Endothelial cell of umbilical vein (primary cell): ENCODE results near the gene SORT1. TPM values are rescaled to one million over a fixed set of nuclear protein-coding genes. Genes with fewer than 3 reads are reported as not detected.
"Not testable (repeated sequence)": the region's sequence is repeated elsewhere in the genome, so short reads cannot be mapped to it uniquely, and the experiment has no call there.

Source experiments
- BruUV-seq: library from RNA; stranded (reverse); fragments of 400-500 nt; replicated peaks from 2 replicates; lab custom pipeline; 2021; lab: Mats Ljungman, UMichigan
- CTCF ChIA-PET: fragments of 300-600, 350-600 bp; sonication (Branson Sonifier 250); formaldehyde crosslinking; loops from one replicate; lab custom pipeline; 2021; ENCODE audit warnings: antibody characterized with exemption, inconsistent platforms; lab: Charles Lee
- POLR2A ChIA-PET: fragments of 300-600, 350-600 bp; sonication (Branson Sonifier 250); formaldehyde crosslinking; loops from one replicate; lab custom pipeline; 2021; ENCODE audit warnings: antibody characterized with exemption, inconsistent platforms; lab: Charles Lee
- DNase-seq: peaks from one replicate; pipeline ENCODE4 v3.0.0-alpha.2; 2011; ENCODE audit warnings: low read depth, low spot score
- FAIRE-seq: peaks from 2 replicates; lab custom pipeline; 2011; peaks lifted over from hg19 to GRCh38; lab: Jason Lieb, UNC
- H2AFZ ChIP-seq: 2 replicates; pipeline ENCODE4 v1.6.0; 2012; ENCODE audit warnings: low read depth, low read length, control low read depth, inconsistent platforms
- H3K27ac ChIP-seq: 2 replicates; pipeline ENCODE4 v1.5.1; 2011; ENCODE audit warnings: low read depth, mild to moderate bottlenecking, control low read depth, low read length, moderate library complexity; ENCODE audit not compliant: insufficient read depth
- H3K27me3 ChIP-seq, 2 experiments: 2 replicates each; pipeline versions ENCODE4 v1.6.0 to v1.6.1; 2011; ENCODE audit warnings: low read length in 2 of 2, mixed read lengths in 1 of 2; ENCODE audit not compliant: control insufficient read depth in 2 of 2, insufficient read depth in 2 of 2
- H3K36me3 ChIP-seq, 2 experiments: 2 replicates in 1 of 2; 3 replicates in 1 of 2; pipeline ENCODE4 v1.5.1; 2011; ENCODE audit warnings: low read length in 2 of 2, mild to moderate bottlenecking in 1 of 2, moderate library complexity in 1 of 2; ENCODE audit not compliant: control insufficient read depth in 2 of 2, insufficient read depth in 2 of 2; ENCODE audit errors: extremely low read depth in 1 of 2
- H3K4me1 ChIP-seq: 3 replicates; pipeline ENCODE4 v1.5.1; 2011; ENCODE audit warnings: mild to moderate bottlenecking, low read length; ENCODE audit not compliant: control insufficient read depth, insufficient read depth; ENCODE audit errors: extremely low read depth
- H3K4me2 ChIP-seq: 2 replicates; pipeline ENCODE4 v1.6.1; 2011; ENCODE audit warnings: low read length, control low read depth, mixed read lengths; ENCODE audit not compliant: insufficient read depth
- H3K4me3 ChIP-seq, 3 experiments: fragments of 200-600 bp in 1 of 3; sonication (generic), shearing (Covaris generic) in 1 of 3; replicated peaks in 1 of 3; 2 replicates each; pipeline ENCODE4 v1.5.1; 2011 to 2016; ENCODE audit warnings: control low read depth in 3 of 3, low read length in 3 of 3, mild to moderate bottlenecking in 2 of 3, inconsistent platforms in 1 of 3, low read depth in 1 of 3, moderate library complexity in 1 of 3; ENCODE audit not compliant: insufficient read depth in 1 of 3
- H3K79me2 ChIP-seq: 2 replicates; pipeline ENCODE4 v1.6.0; 2012; ENCODE audit warnings: low read length, inconsistent platforms; ENCODE audit not compliant: control insufficient read depth, insufficient read depth
- H3K9ac ChIP-seq: replicated peaks from 2 replicates; pipeline ENCODE3; 2011; ENCODE audit warnings: low read length, control low read depth; ENCODE audit not compliant: insufficient read depth; ENCODE audit errors: extremely low read depth
- H3K9me1 ChIP-seq: replicated peaks from 3 replicates; pipeline ENCODE4 v1.6.0; 2011; ENCODE audit warnings: mild to moderate bottlenecking, low read length; ENCODE audit not compliant: control insufficient read depth, insufficient read depth; ENCODE audit errors: extremely low read depth
- H3K9me3 ChIP-seq: replicated peaks from 2 replicates; pipeline ENCODE4 v1.5.1; 2012; ENCODE audit warnings: low read length, inconsistent platforms; ENCODE audit not compliant: control insufficient read depth, insufficient read depth
- H4K20me1 ChIP-seq: replicated peaks from 2 replicates; pipeline ENCODE3; 2011; ENCODE audit warnings: mild to moderate bottlenecking, low read length; ENCODE audit not compliant: control insufficient read depth, insufficient read depth; ENCODE audit errors: extremely low read depth
- EZH2 ChIP-seq: IDR thresholded peaks from 2 replicates; pipeline ENCODE4 v1.6.1; 2012; ENCODE audit warnings: borderline replicate concordance, low read depth, mild to moderate bottlenecking, moderate library complexity, low read length, inconsistent platforms; ENCODE audit not compliant: severe bottlenecking
- FOS ChIP-seq: IDR thresholded peaks from 2 replicates; pipeline ENCODE4 v1.6.1; 2011; ENCODE audit warnings: mild to moderate bottlenecking, low read length, moderate library complexity, borderline replicate concordance; ENCODE audit not compliant: insufficient read depth
- GATA2 ChIP-seq: IDR thresholded peaks from 2 replicates; pipeline ENCODE4 v1.7.0; 2011; ENCODE audit warnings: low read depth, mild to moderate bottlenecking, moderate library complexity, mixed read lengths, low read length; ENCODE audit not compliant: insufficient read length, insufficient read depth
- JUN ChIP-seq: IDR thresholded peaks from 2 replicates; pipeline ENCODE4 v1.6.1; 2011; ENCODE audit warnings: borderline replicate concordance, low read depth; ENCODE audit not compliant: insufficient read length, insufficient read depth
- MYC ChIP-seq: IDR thresholded peaks from one replicate; pipeline ENCODE4 v1.6.1; 2011; ENCODE audit warnings: mild to moderate bottlenecking, low read depth, low read length
- POLR2A ChIP-seq: IDR thresholded peaks from 2 replicates; pipeline ENCODE4 v1.6.1; 2012; ENCODE audit warnings: low read depth, mild to moderate bottlenecking, control low read depth, low read length
- POLR2AphosphoS5 ChIP-seq: IDR thresholded peaks from 2 replicates; pipeline ENCODE4 v1.6.1; 2012; ENCODE audit warnings: low read depth, mild to moderate bottlenecking, control low read depth, low read length, moderate library complexity; ENCODE audit not compliant: insufficient read depth
- dilution Hi-C: fragments of 300-500 bp; cut with MboI; formaldehyde crosslinking; loops from one replicate; pipeline ENCODE4 v1.15.0; 2019; ENCODE audit warnings: low sequenced_read_pairs; ENCODE audit not compliant: extremely low pct_ligation_motif_present
- intact Hi-C: fragments of 100-400 bp; cut with micrococcal nuclease; formaldehyde crosslinking; loops from one replicate; pipeline ENCODE4 v1.10.0; 2022
- polyA plus RNA-seq, 4 experiments: library from polyadenylated mRNA; depleted of rRNA in 3 of 4; stranded (reverse) in 3 of 4; unstranded in 1 of 4; fragments of >200 nt; gene quantifications; 2 replicates each; pipeline versions ENCODE4 v1.2.1 to v1.2.3, GENCODE V29; 2011 to 2012; ENCODE audit warnings: missing spikeins in 1 of 4
- total RNA-seq: library from RNA; stranded (reverse); gene quantifications from 2 replicates; pipeline ENCODE4 v1.2.3, GENCODE V29; 2021
- TF ChIP-seq, protein P1 (sequence below), 2 donors: IDR thresholded peaks; 1 replicate in 1 of 2; 2 replicates in 1 of 2; pipeline ENCODE4 v1.5.1; 2011; ENCODE audit warnings: low read length in 2 of 2, mild to moderate bottlenecking in 2 of 2, moderate library complexity in 2 of 2, control low read depth in 1 of 2, inconsistent platforms in 1 of 2, low read depth in 1 of 2; ENCODE audit not compliant: insufficient read depth in 1 of 2; ENCODE audit errors: extremely low read depth in 1 of 2

The SORT1 gene
- total and polyA plus RNA-seq, 2 donors (not counting 3 experiments of a cell fraction or from before 2014, with no cell fraction given): 6.8 to 17.8 TPM

DNA sequence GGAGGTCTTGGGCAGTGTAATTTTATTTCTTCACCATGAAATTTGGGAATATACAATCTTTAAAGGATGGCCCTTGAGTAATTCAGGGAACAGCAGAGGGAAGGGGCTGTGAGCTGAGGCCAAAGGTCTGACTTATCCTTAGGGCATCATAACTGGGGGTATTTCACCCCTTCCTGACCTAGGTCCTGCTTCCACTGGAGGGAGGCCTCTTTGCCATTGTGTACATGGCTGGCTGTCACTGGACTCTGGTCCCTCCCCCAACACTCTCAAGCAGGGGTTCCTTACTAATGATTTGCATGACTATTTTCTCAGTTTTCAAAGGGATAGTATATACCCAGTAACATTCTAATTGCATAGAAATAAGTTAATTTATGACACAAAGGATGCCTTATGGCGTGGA lies 107.6 kb downstream of the SORT1 start:
- H3K4me3 ChIP-seq: no peak overlapping the region
- no peaks in the 10 kb centered on the region for H3K36me3 ChIP-seq
- FAIRE-seq: no peak
- DNase-seq: no peak
- intact Hi-C loops (no loop called here), dilution Hi-C loops (no loop called here)
- TF ChIP-seq JUN (no peak), FOS (no peak), GATA2 (no peak), EZH2 (no peak), MYC (no peak), POLR2A (no peak), POLR2AphosphoS5 (no peak)
- TF ChIP-seq, protein P1, sequence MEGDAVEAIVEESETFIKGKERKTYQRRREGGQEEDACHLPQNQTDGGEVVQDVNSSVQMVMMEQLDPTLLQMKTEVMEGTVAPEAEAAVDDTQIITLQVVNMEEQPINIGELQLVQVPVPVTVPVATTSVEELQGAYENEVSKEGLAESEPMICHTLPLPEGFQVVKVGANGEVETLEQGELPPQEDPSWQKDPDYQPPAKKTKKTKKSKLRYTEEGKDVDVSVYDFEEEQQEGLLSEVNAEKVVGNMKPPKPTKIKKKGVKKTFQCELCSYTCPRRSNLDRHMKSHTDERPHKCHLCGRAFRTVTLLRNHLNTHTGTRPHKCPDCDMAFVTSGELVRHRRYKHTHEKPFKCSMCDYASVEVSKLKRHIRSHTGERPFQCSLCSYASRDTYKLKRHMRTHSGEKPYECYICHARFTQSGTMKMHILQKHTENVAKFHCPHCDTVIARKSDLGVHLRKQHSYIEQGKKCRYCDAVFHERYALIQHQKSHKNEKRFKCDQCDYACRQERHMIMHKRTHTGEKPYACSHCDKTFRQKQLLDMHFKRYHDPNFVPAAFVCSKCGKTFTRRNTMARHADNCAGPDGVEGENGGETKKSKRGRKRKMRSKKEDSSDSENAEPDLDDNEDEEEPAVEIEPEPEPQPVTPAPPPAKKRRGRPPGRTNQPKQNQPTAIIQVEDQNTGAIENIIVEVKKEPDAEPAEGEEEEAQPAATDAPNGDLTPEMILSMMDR (IDR thresholded peaks at IDR 0.05; ENCODE audit: extremely low read depth in 1 of 2, insufficient read depth in 1 of 2, low read depth in 1 of 2, low read length in 2 of 2): no peak
- H3K4me2 ChIP-seq: no peak overlapping the region
- no TSS peak for BruUV-seq
- H3K27ac ChIP-seq: no peak overlapping the region
- H3K79me2 ChIP-seq: no peaks in the 10 kb centered on the region
- H3K9me3 ChIP-seq: no peaks in the 10 kb centered on the region
- peaks cover 6 to 8% of the 10 kb centered on the region in 2 experiments for H3K27me3 ChIP-seq
- POLR2A ChIA-PET: no interaction called here
- CTCF ChIA-PET: no interaction called here
- H2AFZ ChIP-seq: no peak overlapping the region
- no peaks in the 10 kb centered on the region for H4K20me1 ChIP-seq
- no peaks in the 10 kb centered on the region for H3K4me1 ChIP-seq
- H3K9ac ChIP-seq: no peak overlapping the region
- no peaks in the 10 kb centered on the region for H3K9me1 ChIP-seq

DNA sequence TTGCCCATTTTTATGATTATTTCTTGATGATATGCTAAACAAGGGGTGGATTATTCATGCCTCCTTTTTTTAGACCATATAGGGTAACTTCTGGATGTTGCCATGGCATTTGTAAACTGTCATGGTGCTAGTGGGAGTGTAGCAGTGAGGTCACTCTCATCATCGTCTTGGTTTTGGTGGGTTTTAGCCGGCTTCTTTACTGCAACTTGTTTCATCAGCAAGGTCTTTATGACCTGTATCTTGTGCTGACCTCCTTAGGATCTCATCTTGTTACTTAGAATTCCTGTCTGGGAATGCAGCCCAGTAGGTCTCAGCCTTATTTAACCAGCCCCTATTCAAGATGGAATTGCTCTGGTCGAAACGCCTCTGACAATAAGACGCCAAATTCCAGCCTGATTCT lies 111.0 kb downstream of the SORT1 start:
- DNase-seq, dilution Hi-C loops, BruUV-seq, H3K27me3 ChIP-seq, FAIRE-seq, intact Hi-C loops, H4K20me1 ChIP-seq, H3K9me3 ChIP-seq, H3K4me3 ChIP-seq, POLR2A ChIA-PET, H3K4me2 ChIP-seq, H2AFZ ChIP-seq, H3K36me3 ChIP-seq, H3K9ac ChIP-seq, H3K9me1 ChIP-seq, H3K27ac ChIP-seq: not testable (repeated sequence)
- Histone ChIP-seq H3K79me2 (peaks cover 12% of the 10 kb centered on the region), H3K4me1 (peaks cover 18% of the 10 kb centered on the region)
- CTCF ChIA-PET: interaction anchor here (1.0 kb wide), 1 partner anchor 26 kb away, joined by 3 read pairs; no protein-coding TSS in a partner anchor
